ENCODE data around the gene PLCH1. TPM values are rescaled to one million over a fixed set of nuclear protein-coding genes. Genes with fewer than 3 reads are reported as not detected.

The PLCH1 gene
- total RNA-seq, 1 donor from 2014 or later: 14.0 TPM

GRCh38 chr3:155377071-155377470, 367.8 kb downstream of the PLCH1 start:
- Histone ChIP-seq H3K36me3 (no peaks in the 10 kb centered on the region), H3K27ac (no peak overlapping the region), H3K4me3 (no peak overlapping the region), H3K27me3 (ENCODE audit: low read depth) (no peaks in the 10 kb centered on the region), H3K4me1 (no peaks in the 10 kb centered on the region), H3K9me3 (no peaks in the 10 kb centered on the region)
- intact Hi-C loops (cut with DNase I): no loop called here
- TF ChIP-seq CTCF (IDR thresholded peaks at IDR 0.05): no peak
- no peak for DNase-seq
- no peak for ATAC-seq

GRCh38 chr3:155372281-155372680, 372.6 kb downstream of the PLCH1 start:
- DNase-seq (no peak), ATAC-seq (no peak)
- Histone ChIP-seq H3K27me3 (ENCODE audit: low read depth) (no peaks in the 10 kb centered on the region), H3K9me3 (no peaks in the 10 kb centered on the region), H3K36me3 (no peaks in the 10 kb centered on the region), H3K4me1 (no peaks in the 10 kb centered on the region), H3K4me3 (no peak overlapping the region), H3K27ac (no peak overlapping the region)
- TF ChIP-seq CTCF (IDR thresholded peaks at IDR 0.05): no peak
- intact Hi-C loops (cut with DNase I): no loop called here

GRCh38 chr3:155370764-155371503, 373.9 kb downstream of the PLCH1 start:
- Histone ChIP-seq H3K9me3 (no peaks in the 10 kb centered on the region), H3K27me3 (ENCODE audit: low read depth) (no peaks in the 10 kb centered on the region), H3K4me1 (no peaks in the 10 kb centered on the region), H3K4me3 (no peak overlapping the region), H3K36me3 (no peaks in the 10 kb centered on the region), H3K27ac (peak overlapping the region; percentile 7)
- intact Hi-C loops (cut with DNase I): no loop called here
- no peak for ATAC-seq
- no peak for TF ChIP-seq CTCF (IDR thresholded peaks at IDR 0.05)
- no peak for DNase-seq

GRCh38 chr3:155370198-155370597, 374.7 kb downstream of the PLCH1 start:
- H3K27ac ChIP-seq: no peak overlapping the region
- H3K27me3 ChIP-seq (ENCODE audit: low read depth): no peaks in the 10 kb centered on the region
- H3K4me3 ChIP-seq: no peak overlapping the region
- intact Hi-C loops (cut with DNase I): no loop called here
- H3K4me1 ChIP-seq: no peaks in the 10 kb centered on the region
- H3K9me3 ChIP-seq: no peaks in the 10 kb centered on the region
- H3K36me3 ChIP-seq: no peaks in the 10 kb centered on the region
- DNase-seq: no peak
- ATAC-seq: peak; percentile 77 to 83
- peak; percentile 11 for TF ChIP-seq CTCF (IDR thresholded peaks at IDR 0.05)

- no peak overlapping the region for H3K4me3 ChIP-seq
- no peaks in the 10 kb centered on the region for H3K9me3 ChIP-seq
- intact Hi-C loops (cut with DNase I): no loop called here
- no peak for DNase-seq
- no peak for ATAC-seq
- H3K36me3 ChIP-seq: no peaks in the 10 kb centered on the region
- H3K4me1 ChIP-seq: no peaks in the 10 kb centered on the region
- no peak overlapping the region for H3K27ac ChIP-seq
- no peak for TF ChIP-seq CTCF (IDR thresholded peaks at IDR 0.05)
- H3K27me3 ChIP-seq (ENCODE audit: low read depth): no peaks in the 10 kb centered on the region
Observed at GRCh38 chr3:155369735-155370134, 375.1 kb downstream of the PLCH1 start.

Measured in lower lobe of right lung (tissue), 2 donors.